GM06990 (cell line): ENCODE results near the gene CAMK2N1.
"Not testable (repeated sequence)": the region's sequence is repeated elsewhere in the genome, so short reads cannot be mapped to it uniquely, and the experiment has no call there.

ENCODE experiments used
- DNase-seq: peaks from one replicate; pipeline ENCODE4 v3.0.0-alpha.2; 2011; ENCODE audit not compliant: insufficient read length; ENCODE audit errors: extremely low read depth
- H3K27me3 ChIP-seq: replicated peaks from 2 replicates; pipeline ENCODE4 v1.6.0; 2011; ENCODE audit warnings: low read length; ENCODE audit not compliant: control insufficient read depth, insufficient read depth
- H3K36me3 ChIP-seq: 2 replicates; pipeline ENCODE4 v1.5.1; 2011; ENCODE audit warnings: low read length; ENCODE audit not compliant: control insufficient read depth, insufficient read depth
- H3K4me3 ChIP-seq: replicated peaks from 2 replicates; pipeline ENCODE4 v1.5.1; 2011; ENCODE audit warnings: low read depth, mild to moderate bottlenecking, control low read depth, low read length
- TF ChIP-seq, protein P1 (sequence below): IDR thresholded peaks from 2 replicates; pipeline ENCODE4 v1.5.1; 2011; ENCODE audit warnings: low read length, control low read depth, mild to moderate bottlenecking, inconsistent platforms; ENCODE audit not compliant: insufficient read depth, poor library complexity, severe bottlenecking

Gene CAMK2N1

DNA sequence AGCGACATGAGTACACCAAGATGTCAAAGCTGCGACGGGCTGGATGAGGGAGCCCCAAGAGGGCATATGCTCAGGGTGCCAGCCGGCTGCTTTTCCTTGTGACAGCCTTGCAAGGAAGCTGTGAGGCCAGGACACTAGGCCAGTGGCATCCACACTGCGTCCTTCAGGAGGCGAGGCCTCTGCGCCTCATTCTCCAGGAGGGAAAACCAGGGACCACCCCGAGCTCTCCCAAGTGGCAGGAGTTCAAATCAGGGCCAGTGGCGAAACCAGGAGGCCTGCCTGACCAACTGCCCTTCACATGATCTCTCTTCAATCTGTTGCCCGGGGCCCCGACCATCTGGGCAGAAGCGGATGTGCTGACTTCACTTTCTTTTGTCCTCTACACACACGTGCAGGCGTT, 13.7 kb upstream of the CAMK2N1 start:
- DNase-seq = no peak
- Histone ChIP-seq H3K36me3 (peaks cover 20% of the 10 kb centered on the region), H3K4me3 (no peak overlapping the region), H3K27me3 (no peaks in the 10 kb centered on the region)
- TF ChIP-seq, protein P1, sequence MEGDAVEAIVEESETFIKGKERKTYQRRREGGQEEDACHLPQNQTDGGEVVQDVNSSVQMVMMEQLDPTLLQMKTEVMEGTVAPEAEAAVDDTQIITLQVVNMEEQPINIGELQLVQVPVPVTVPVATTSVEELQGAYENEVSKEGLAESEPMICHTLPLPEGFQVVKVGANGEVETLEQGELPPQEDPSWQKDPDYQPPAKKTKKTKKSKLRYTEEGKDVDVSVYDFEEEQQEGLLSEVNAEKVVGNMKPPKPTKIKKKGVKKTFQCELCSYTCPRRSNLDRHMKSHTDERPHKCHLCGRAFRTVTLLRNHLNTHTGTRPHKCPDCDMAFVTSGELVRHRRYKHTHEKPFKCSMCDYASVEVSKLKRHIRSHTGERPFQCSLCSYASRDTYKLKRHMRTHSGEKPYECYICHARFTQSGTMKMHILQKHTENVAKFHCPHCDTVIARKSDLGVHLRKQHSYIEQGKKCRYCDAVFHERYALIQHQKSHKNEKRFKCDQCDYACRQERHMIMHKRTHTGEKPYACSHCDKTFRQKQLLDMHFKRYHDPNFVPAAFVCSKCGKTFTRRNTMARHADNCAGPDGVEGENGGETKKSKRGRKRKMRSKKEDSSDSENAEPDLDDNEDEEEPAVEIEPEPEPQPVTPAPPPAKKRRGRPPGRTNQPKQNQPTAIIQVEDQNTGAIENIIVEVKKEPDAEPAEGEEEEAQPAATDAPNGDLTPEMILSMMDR = no peak

DNA sequence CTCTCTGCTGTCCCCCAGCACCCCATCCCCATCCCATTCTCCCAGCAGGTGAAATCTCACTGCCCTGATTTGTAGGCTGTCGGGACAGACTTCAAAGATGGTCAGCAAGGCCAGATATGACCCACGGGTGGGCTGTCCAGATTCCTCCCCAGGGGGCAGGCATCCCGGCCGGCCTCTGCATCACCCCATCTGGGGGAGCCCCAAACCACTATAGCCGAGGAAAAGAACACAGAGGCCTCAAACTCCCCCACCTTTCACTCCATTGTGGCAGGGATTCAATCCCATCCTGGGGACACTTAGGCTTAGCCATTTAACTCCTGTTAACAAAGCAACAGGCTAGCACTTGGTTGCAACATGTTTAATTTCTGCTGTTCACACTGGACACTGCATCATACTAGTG, 13.1 kb upstream of the CAMK2N1 start:
- Histone ChIP-seq H3K4me3 (no peak overlapping the region), H3K27me3 (no peaks in the 10 kb centered on the region), H3K36me3 (peaks cover 20% of the 10 kb centered on the region)
- TF ChIP-seq, protein P1 = no peak
- DNase-seq = no peak

DNA sequence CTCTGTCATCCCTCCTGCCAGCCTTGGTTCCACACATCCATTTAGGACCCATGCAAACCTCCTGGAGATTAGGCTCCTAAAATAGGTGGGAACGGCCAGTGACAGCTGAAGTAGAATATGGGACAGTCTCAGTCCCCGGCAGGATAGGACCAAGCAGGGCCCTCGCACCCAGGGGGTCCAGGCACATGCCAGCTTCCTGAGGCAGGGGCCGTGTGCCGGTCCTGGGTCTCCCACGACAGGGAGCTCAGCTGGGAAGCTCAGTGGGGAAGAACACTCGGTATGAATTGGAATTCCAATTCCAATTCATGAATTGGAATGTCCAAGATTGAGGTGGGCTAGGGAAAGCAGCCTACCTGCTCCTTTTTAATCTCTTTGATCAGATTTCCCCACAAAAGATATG, 12.1 kb upstream of the CAMK2N1 start:
- no peak for DNase-seq
- H3K27me3 ChIP-seq = no peaks in the 10 kb centered on the region
- H3K36me3 ChIP-seq = peaks cover 20% of the 10 kb centered on the region
- no peak overlapping the region for H3K4me3 ChIP-seq
- TF ChIP-seq, protein P1 = no peak

DNA sequence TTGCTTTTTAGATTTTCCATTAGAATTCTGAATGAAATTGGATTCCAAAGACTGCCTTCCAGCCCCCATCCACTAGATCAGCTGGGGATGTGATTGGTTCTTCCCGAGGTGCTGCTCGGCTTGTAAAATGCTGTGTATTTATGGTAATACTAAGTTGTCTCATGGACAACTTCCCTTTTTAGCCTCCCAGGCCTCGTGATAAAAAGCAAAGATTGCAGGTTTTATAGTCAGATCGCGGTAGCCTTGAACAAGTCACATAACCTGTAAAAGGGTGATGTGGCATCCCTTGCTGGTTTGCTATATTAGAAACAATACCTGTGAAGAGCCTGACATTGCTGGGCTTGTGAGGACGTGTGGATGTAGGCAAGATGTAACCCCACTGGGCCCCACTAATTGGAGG, 11.5 kb upstream of the CAMK2N1 start:
- Histone ChIP-seq H3K27me3 (no peaks in the 10 kb centered on the region; the same call in 1 of the 2 replicates), H3K36me3 (peaks cover 20% of the 10 kb centered on the region)

DNA sequence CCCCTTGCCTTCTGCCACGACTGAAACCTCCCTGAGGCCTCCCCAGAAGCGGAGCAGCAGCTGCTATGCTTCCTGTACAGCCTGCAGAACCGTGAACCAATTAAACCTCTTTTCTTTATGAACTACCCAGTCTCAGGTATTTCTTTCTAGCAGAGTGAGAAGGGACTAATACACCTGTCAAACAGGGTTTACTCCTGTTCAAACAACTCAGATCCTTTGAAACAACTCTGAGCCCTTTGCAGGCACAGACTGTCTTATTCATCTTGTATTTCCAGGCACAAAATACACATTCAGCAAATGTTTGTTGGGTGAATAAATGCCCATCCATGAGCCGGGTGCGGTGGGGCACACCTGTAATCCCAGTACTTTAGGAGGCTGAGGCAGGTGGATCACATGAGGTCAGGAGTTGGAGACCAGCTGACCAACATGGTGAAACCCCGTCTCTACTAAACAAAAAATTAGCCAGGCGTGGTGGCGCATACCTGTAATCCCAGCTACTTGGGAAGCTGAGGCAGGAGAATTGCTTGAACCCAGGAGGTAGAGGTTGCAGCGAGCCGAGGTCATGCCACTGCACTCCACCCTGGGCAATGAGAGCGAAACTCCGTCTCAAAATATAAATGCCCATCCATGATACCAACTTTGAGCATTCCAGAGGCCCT, 10.8 kb upstream of the CAMK2N1 start:
- DNase-seq, H3K4me3 ChIP-seq, H3K27me3 ChIP-seq: not testable (repeated sequence)
- peaks cover 20% of the 10 kb centered on the region for H3K36me3 ChIP-seq

More for the DNA sequence above, 11.5 kb upstream of the CAMK2N1 start:
- no peak for DNase-seq
- TF ChIP-seq, protein P1 = no peak
- H3K4me3 ChIP-seq = no peak overlapping the region

DNA sequence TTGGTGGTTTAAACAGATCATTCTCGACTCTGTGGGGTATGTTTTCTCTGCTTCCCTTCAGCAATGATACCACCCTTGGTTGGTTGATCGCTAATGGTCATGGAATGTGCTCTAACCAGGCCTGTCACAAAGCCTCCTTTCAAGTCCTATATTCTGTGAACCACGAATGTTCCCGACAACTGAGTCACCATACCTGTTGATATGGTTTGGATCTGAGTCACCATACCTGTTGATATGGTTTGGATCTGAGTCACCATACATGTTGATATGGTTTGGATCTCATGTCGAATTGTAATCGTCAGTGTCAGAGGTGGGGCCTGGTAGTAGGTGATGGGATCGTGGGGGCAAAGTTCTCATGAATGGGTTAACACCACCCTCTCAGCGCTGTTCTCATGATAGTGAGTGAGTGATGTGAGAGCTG, 10.2 kb upstream of the CAMK2N1 start:
- no peak overlapping the region for H3K4me3 ChIP-seq
- no peak for DNase-seq
- TF ChIP-seq, protein P1 = no peak
- H3K36me3 ChIP-seq = peaks cover 17% of the 10 kb centered on the region
- H3K27me3 ChIP-seq = no peaks in the 10 kb centered on the region; the same call in 1 of the 2 replicates
